Calu3 (cell line): ENCODE data around the gene LRMDA. TPM values are rescaled to one million over a fixed set of nuclear protein-coding genes. Genes with fewer than 3 reads are reported as not detected.

Experiments
- BruUV-seq: library from RNA; stranded (reverse); fragments of 400-500 nt; replicated peaks from 2 replicates; lab custom pipeline; 2021; lab: Mats Ljungman, UMichigan
- CTCF ChIA-PET: fragments of 300-600 bp; sonication (Branson Sonifier 250); formaldehyde crosslinking; loops from one replicate; lab custom pipeline; 2022; ENCODE audit warnings: antibody characterized with exemption; lab: Charles Lee
- DNase-seq: peaks from one replicate; pipeline ENCODE4 v3.0.0; 2022
- H3K27ac Mint-ChIP-seq: one replicate; pipeline ENCODE4 v1.8.0; 2022; ENCODE audit warnings: mixed read lengths; ENCODE audit not compliant: unreplicated experiment
- H3K27me3 Mint-ChIP-seq: one replicate; pipeline ENCODE4 v1.8.0; 2022; ENCODE audit warnings: mixed read lengths; ENCODE audit not compliant: unreplicated experiment
- H3K36me3 Mint-ChIP-seq: one replicate; pipeline ENCODE4 v1.8.0; 2022; ENCODE audit warnings: mild to moderate bottlenecking, moderate library complexity, mixed read lengths; ENCODE audit not compliant: insufficient read depth, unreplicated experiment
- H3K4me1 Mint-ChIP-seq: one replicate; pipeline ENCODE4 v1.8.0; 2022; ENCODE audit warnings: mild to moderate bottlenecking, low read depth, mixed read lengths; ENCODE audit not compliant: unreplicated experiment
- H3K4me3 Mint-ChIP-seq: one replicate; pipeline ENCODE4 v1.8.0; 2022; ENCODE audit warnings: mild to moderate bottlenecking, low read depth, moderate library complexity, mixed read lengths; ENCODE audit not compliant: unreplicated experiment
- H3K9me3 Mint-ChIP-seq: one replicate; pipeline ENCODE4 v1.8.0; 2022; ENCODE audit warnings: low read depth, mixed read lengths; ENCODE audit not compliant: unreplicated experiment
- CTCF ChIP-seq: fragments of 200-600 bp; IDR thresholded peaks from one replicate; pipeline ENCODE4 v1.8.0; 2022; ENCODE audit warnings: antibody characterized with exemption; ENCODE audit not compliant: unreplicated experiment
- intact Hi-C: fragments of 100-400 bp; cut with micrococcal nuclease; formaldehyde crosslinking; loops from one replicate; pipeline ENCODE4 v1.10.0; 2022; ENCODE audit not compliant: unreplicated experiment
- total RNA-seq: library from RNA; stranded (reverse); gene quantifications from 2 replicates; pipeline ENCODE4 v1.2.3, GENCODE V29; 2022

The LRMDA gene
- total RNA-seq, 1 experiment from 2014 or later: 7.6 TPM

GRCh38 chr10:75938380-75939122, 507.1 kb downstream of the LRMDA start:
- no peaks in the 10 kb centered on the region for H3K36me3 Mint-ChIP-seq
- DNase-seq: no peak
- H3K9me3 Mint-ChIP-seq: no peaks in the 10 kb centered on the region
- CTCF ChIA-PET: interaction anchor here (0.6 to 0.7 kb wide), 2 partner anchors 23 to 113 kb away, joined by 3 to 4 read pairs; no protein-coding TSS in a partner anchor
- no peak for TF ChIP-seq CTCF
- no peak overlapping the region for H3K4me3 Mint-ChIP-seq
- no peaks in the 10 kb centered on the region for H3K4me1 Mint-ChIP-seq
- no TSS peak for BruUV-seq
- H3K27me3 Mint-ChIP-seq: peaks cover 69% of the 10 kb centered on the region
- intact Hi-C loops: no loop called here
- no peak overlapping the region for H3K27ac Mint-ChIP-seq

DNA sequence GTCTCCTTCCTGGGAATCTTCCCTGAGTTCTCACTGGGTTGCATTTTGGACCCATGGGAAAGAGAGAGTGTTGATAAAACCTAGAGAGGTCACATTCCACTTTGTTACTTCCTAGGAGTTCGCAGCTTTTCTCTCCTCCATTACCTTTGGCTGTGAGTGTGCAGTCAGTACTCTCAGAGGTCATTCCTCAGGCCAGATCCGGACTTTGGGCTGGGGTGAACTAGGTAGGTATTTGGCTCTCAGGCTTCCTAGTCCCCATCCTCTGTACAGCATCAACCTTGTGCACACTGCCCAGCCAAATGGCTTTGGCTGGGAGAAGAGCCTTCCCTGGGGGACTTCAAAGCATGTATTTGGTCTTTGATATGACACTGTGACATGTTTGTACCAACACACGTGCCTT, 508.1 kb downstream of the LRMDA start:
- peaks cover 3% of the 10 kb centered on the region for H3K9me3 Mint-ChIP-seq

GRCh38 chr10:75940742-75941141, 509.3 kb downstream of the LRMDA start:
- H3K27me3 Mint-ChIP-seq: peaks cover 58% of the 10 kb centered on the region
- BruUV-seq: no TSS peak
- peaks cover 3% of the 10 kb centered on the region for H3K9me3 Mint-ChIP-seq
- no peak overlapping the region for H3K27ac Mint-ChIP-seq
- TF ChIP-seq CTCF: no peak
- DNase-seq: no peak
- CTCF ChIA-PET: interaction anchor here (0.9 kb wide), 1 partner anchor 15 kb away, joined by 3 read pairs; no protein-coding TSS in a partner anchor
- no peak overlapping the region for H3K4me3 Mint-ChIP-seq
- intact Hi-C loops: no loop called here
- no peaks in the 10 kb centered on the region for H3K36me3 Mint-ChIP-seq
- H3K4me1 Mint-ChIP-seq: no peaks in the 10 kb centered on the region

More for the DNA sequence above, 508.1 kb downstream of the LRMDA start:
- CTCF ChIA-PET: no interaction called here
- DNase-seq: no peak
- no peaks in the 10 kb centered on the region for H3K4me1 Mint-ChIP-seq
- no peak overlapping the region for H3K27ac Mint-ChIP-seq
- intact Hi-C loops: no loop called here
- no TSS peak for BruUV-seq
- H3K27me3 Mint-ChIP-seq: peaks cover 59% of the 10 kb centered on the region
- H3K4me3 Mint-ChIP-seq: no peak overlapping the region
- H3K36me3 Mint-ChIP-seq: no peaks in the 10 kb centered on the region
- TF ChIP-seq CTCF: no peak

DNA sequence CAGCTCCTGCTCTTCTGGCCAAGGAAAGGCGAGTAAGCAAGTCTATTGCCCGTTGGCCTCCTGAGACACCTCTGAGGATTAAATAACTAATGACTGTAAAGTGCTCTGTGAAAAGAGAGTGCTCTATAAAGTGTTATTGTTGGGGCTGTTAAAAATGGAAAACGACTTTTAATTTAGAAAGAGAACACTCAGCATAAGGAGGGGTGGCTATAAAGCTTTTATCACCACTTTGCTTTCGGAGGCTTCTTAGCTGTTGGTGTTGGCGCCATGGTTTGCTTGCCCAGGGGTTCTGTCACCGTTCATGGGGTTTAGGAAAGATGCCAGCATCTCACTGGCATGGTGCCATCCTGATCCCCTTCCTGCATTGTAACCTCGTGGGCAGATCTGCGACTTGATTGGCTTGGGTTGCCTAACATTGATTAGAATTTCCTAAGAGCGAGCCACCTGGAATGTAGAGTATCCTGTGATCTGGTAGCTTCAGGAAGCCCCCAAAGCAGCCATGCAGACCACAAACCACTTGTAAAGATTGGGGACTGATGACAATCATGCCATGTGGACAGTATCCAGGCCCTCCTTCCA, 509.9 kb downstream of the LRMDA start:
- H3K9me3 Mint-ChIP-seq: peaks cover 3% of the 10 kb centered on the region
- no peak for DNase-seq
- no peak for TF ChIP-seq CTCF
- CTCF ChIA-PET: interaction anchor here (0.9 kb wide), 1 partner anchor 14 kb away, joined by 3 read pairs; no protein-coding TSS in a partner anchor
- peaks cover 57% of the 10 kb centered on the region for H3K27me3 Mint-ChIP-seq
- no TSS peak for BruUV-seq
- no peak overlapping the region for H3K27ac Mint-ChIP-seq
- intact Hi-C loops: no loop called here
- H3K4me1 Mint-ChIP-seq: no peaks in the 10 kb centered on the region
- no peaks in the 10 kb centered on the region for H3K36me3 Mint-ChIP-seq
- H3K4me3 Mint-ChIP-seq: no peak overlapping the region
